SK-N-SH (cell line): Measurements from ENCODE around the gene DCD. TPM values are rescaled to one million over a fixed set of nuclear protein-coding genes. Genes with fewer than 3 reads are reported as not detected.

Experiments used
- CTCF ChIA-PET: fragments of 300-600, 350-600 bp; formaldehyde crosslinking; extraction: SDS; loops from one replicate; lab custom pipeline; 2021; lab: Yijun Ruan, JAX
- POLR2A ChIA-PET: fragments of 350-600 bp; sonication (Branson Sonifier 250); formaldehyde crosslinking; extraction: SDS; loops from one replicate; lab custom pipeline; 2020; ENCODE audit warnings: antibody characterized with exemption, inconsistent platforms; lab: Yijun Ruan, JAX
- DNase-seq: peaks from one replicate; pipeline ENCODE4 v3.0.0; 2012
- H2AFZ ChIP-seq: fragments of 200-600 bp; sonication (generic); 2 replicates; pipeline ENCODE4 v1.8.1; 2016; ENCODE audit warnings: antibody characterized with exemption, mild to moderate bottlenecking, low read depth
- H3F3A ChIP-seq: fragments of 200-600 bp; sonication (generic); replicated peaks from 2 replicates; pipeline ENCODE3; 2016; ENCODE audit warnings: antibody characterized with exemption, mild to moderate bottlenecking; ENCODE audit not compliant: insufficient read depth
- H3K27ac ChIP-seq, 2 experiments: fragments of 200-500 bp in 1 of 2; fragments of 200-600 bp in 1 of 2; sonication (Bioruptor generic) in 1 of 2; sonication (generic), shearing (Covaris generic) in 1 of 2; 2 replicates each; pipeline versions ENCODE4 v1.5.1 to v1.6.1; 2014 to 2016; ENCODE audit warnings: low read depth in 2 of 2, inconsistent platforms in 1 of 2, low read length in 1 of 2, mild to moderate bottlenecking in 1 of 2, mixed read lengths in 1 of 2
- H3K27me3 ChIP-seq: fragments of 200-600 bp; sonication (generic), shearing (Covaris generic); 2 replicates; pipeline ENCODE4 v1.6.1; 2016; ENCODE audit warnings: mixed run types; ENCODE audit not compliant: insufficient read depth
- H3K36me3 ChIP-seq, 2 experiments: fragments of 200-500 bp in 1 of 2; fragments of 200-600 bp in 1 of 2; sonication (Bioruptor generic) in 1 of 2; sonication (generic) in 1 of 2; replicated peaks in 1 of 2; 2 replicates each; pipeline versions ENCODE3 to v1.5.1; 2014 to 2016; ENCODE audit warnings: low read length in 1 of 2, mild to moderate bottlenecking in 1 of 2; ENCODE audit not compliant: insufficient read depth in 2 of 2, control insufficient read depth in 1 of 2
- H3K4me1 ChIP-seq, 2 experiments: fragments of 200-500 bp in 1 of 2; fragments of 200-600 bp in 1 of 2; sonication (Bioruptor generic) in 1 of 2; sonication (generic), shearing (Covaris generic) in 1 of 2; 2 replicates each; pipeline versions ENCODE4 v1.5.1 to v1.6.1; 2014 to 2016; ENCODE audit warnings: low read depth in 1 of 2, low read length in 1 of 2, mixed run types in 1 of 2; ENCODE audit not compliant: insufficient read depth in 2 of 2, control insufficient read depth in 1 of 2
- H3K4me2 ChIP-seq: fragments of 200-600 bp; sonication (generic), shearing (Covaris generic); 2 replicates; pipeline ENCODE4 v1.6.1; 2017; ENCODE audit warnings: mixed run types
- H3K4me3 ChIP-seq, 2 experiments: fragments of 200-500 bp in 1 of 2; fragments of 200-600 bp in 1 of 2; sonication (Bioruptor generic) in 1 of 2; sonication (generic), shearing (Covaris generic) in 1 of 2; 2 replicates each; pipeline versions ENCODE4 v1.5.1 to v1.8.1; 2014 to 2016; ENCODE audit warnings: low read depth in 2 of 2, inconsistent platforms in 1 of 2, low read length in 1 of 2, mild to moderate bottlenecking in 1 of 2, mixed read lengths in 1 of 2, moderate library complexity in 1 of 2
- H3K79me2 ChIP-seq: fragments of 200-600 bp; sonication (generic); 2 replicates; pipeline ENCODE4 v1.8.1; 2017; ENCODE audit warnings: mild to moderate bottlenecking; ENCODE audit not compliant: insufficient read depth
- H3K9ac ChIP-seq: fragments of 200-600 bp; sonication (generic); 2 replicates; pipeline ENCODE4 v1.6.1; 2017; ENCODE audit warnings: mixed run types
- H3K9me2 ChIP-seq: fragments of 200-600 bp; sonication (generic); 2 replicates; pipeline ENCODE4 v1.6.1; 2017; ENCODE audit warnings: mixed run types
- H3K9me3 ChIP-seq: fragments of 200-600 bp; sonication (generic); 2 replicates; pipeline ENCODE4 v1.6.1; 2017; ENCODE audit warnings: mixed run types, mild to moderate bottlenecking, moderate library complexity
- H4K20me1 ChIP-seq: fragments of 200-600 bp; sonication (generic); 2 replicates; pipeline ENCODE4 v1.6.1; 2017; ENCODE audit warnings: mild to moderate bottlenecking, mixed run types; ENCODE audit not compliant: insufficient read depth
- CHD2 ChIP-seq: fragments of 150-350 bp; IDR thresholded peaks from 2 replicates; pipeline ENCODE4 v1.6.1; 2018; ENCODE audit warnings: low read length; ENCODE audit not compliant: partially characterized antibody
- ELF1 ChIP-seq: IDR thresholded peaks from 2 replicates; pipeline ENCODE4 v1.4.0; 2012
- EZH2phosphoT487 ChIP-seq: fragments of 200-600 bp; sonication (generic); IDR thresholded peaks from 2 replicates; pipeline ENCODE4 v1.6.1; 2017; ENCODE audit warnings: low read depth, mixed run types, mild to moderate bottlenecking, antibody characterized with exemption, moderate library complexity, borderline replicate concordance
- FOSL2 ChIP-seq: IDR thresholded peaks from 2 replicates; pipeline ENCODE4 v1.4.0; 2012; ENCODE audit warnings: low read depth, mild to moderate bottlenecking, moderate library complexity, borderline replicate concordance
- FOXJ3 ChIP-seq: sonication (generic); formaldehyde crosslinking; IDR thresholded peaks from 2 replicates; pipeline ENCODE4 v1.5.1; 2020; ENCODE audit warnings: mild to moderate bottlenecking, missing genetic modification reagents
- GABPA ChIP-seq: IDR thresholded peaks from 2 replicates; pipeline ENCODE4 v1.4.0; 2012; ENCODE audit warnings: low read depth, mild to moderate bottlenecking
- MEF2A ChIP-seq: IDR thresholded peaks from 2 replicates; pipeline ENCODE4 v1.4.0; 2012; ENCODE audit warnings: low read depth, borderline replicate concordance
- MXI1 ChIP-seq: IDR thresholded peaks from 2 replicates; pipeline ENCODE4 v1.6.1; 2012; ENCODE audit warnings: mild to moderate bottlenecking, low read depth, low read length, improper control_type of control experiment
- NFIC ChIP-seq: IDR thresholded peaks from 2 replicates; pipeline ENCODE4 v1.4.0; 2012; ENCODE audit warnings: borderline replicate concordance
- POLR2AphosphoS5 ChIP-seq: IDR thresholded peaks from 2 replicates; pipeline ENCODE4 v1.6.1; 2012; ENCODE audit warnings: low read depth, low read length
- RAD21 ChIP-seq: IDR thresholded peaks from 2 replicates; pipeline ENCODE4 v1.6.1; 2012; ENCODE audit warnings: mild to moderate bottlenecking, low read length
- RCOR1 ChIP-seq: fragments of 150-350 bp; IDR thresholded peaks from 2 replicates; pipeline ENCODE4 v1.6.1; 2017; ENCODE audit warnings: antibody characterized with exemption, low read length
- RXRA ChIP-seq: IDR thresholded peaks from 2 replicates; pipeline ENCODE4 v1.4.0; 2012; ENCODE audit warnings: low read depth, mild to moderate bottlenecking, borderline replicate concordance
- TAF1 ChIP-seq: IDR thresholded peaks from 2 replicates; pipeline ENCODE4 v1.6.1; 2012; ENCODE audit warnings: low read depth, mild to moderate bottlenecking, low read length, moderate library complexity, borderline replicate concordance
- YY1 ChIP-seq: IDR thresholded peaks from 2 replicates; pipeline ENCODE4 v1.4.0; 2012; ENCODE audit warnings: low read depth, mild to moderate bottlenecking
- WGBS: methylation state at CpG from one replicate; pipeline ENCODE4 v1.1.6; 2017; ENCODE audit warnings: low lambda C conversion rate; 5-methylcytosine and 5-hydroxymethylcytosine counted together
- polyA plus RNA-seq, 3 experiments: library from polyadenylated mRNA; depleted of rRNA; stranded (reverse); fragments of >200 nt; gene quantifications; 2 replicates each; pipeline ENCODE4 v1.2.3, GENCODE V29; 2012
- TF ChIP-seq, protein P1 (sequence below): IDR thresholded peaks from 2 replicates; pipeline ENCODE4 v1.4.0; 2012; ENCODE audit warnings: low read depth, borderline replicate concordance
- TF ChIP-seq, protein P2 (sequence below): IDR thresholded peaks from 2 replicates; pipeline ENCODE4 v1.6.1; 2012; ENCODE audit warnings: mild to moderate bottlenecking, low read depth, low read length, moderate library complexity
- TF ChIP-seq, protein P3 (sequence below): fragments of 150-350 bp; IDR thresholded peaks from 2 replicates; pipeline ENCODE4 v1.6.1; 2016; ENCODE audit warnings: mild to moderate bottlenecking, low read depth, low read length
- TF ChIP-seq, protein P4 (sequence below): IDR thresholded peaks from 2 replicates; pipeline ENCODE4 v1.4.0; 2012; ENCODE audit warnings: low read depth

Gene DCD, protein sequence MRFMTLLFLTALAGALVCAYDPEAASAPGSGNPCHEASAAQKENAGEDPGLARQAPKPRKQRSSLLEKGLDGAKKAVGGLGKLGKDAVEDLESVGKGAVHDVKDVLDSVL
- not detected in 2 replicates for polyA plus RNA-seq (2012; rRNA removed)
- polyA plus RNA-seq (2012; cell fraction: cytosol; rRNA removed), result not detected in 2 replicates
- polyA plus RNA-seq (2012; cell fraction: nucleus; rRNA removed), result not detected in 2 replicates

DNA sequence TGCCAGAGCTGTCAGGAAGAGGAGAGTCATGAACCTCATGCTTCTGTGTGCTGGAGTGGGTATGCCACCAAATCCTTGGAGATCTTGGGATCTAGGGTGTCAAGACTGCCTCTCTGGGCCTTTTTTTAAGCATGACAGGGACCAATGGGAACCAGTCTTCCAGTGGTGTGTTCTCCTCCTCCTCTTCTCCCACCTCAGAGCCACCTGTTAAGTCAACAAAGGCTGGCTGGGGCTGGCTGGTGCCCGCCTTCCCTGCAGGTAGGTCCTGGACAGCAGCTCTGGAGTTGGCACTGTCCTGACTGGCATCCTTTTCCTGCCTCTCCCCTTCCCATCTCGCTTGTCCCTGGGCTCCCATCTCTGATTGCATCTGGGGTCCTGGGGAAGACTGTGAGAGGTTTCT lies at the start of gene DCD:
Gene DCD, minus strand, starts transcription at position 101 of the 400 bp plus-strand sequence. Its CDS starts 62 bp downstream, at position 39.
- ChIA-PET CTCF (no interaction called here), POLR2A (no interaction called here)
- H2AFZ ChIP-seq, result no peak within 1 kb of the TSS
- H3K9me3 ChIP-seq, result no peaks in the 10 kb centered on the region
- no peaks in the 10 kb centered on the region for H3K4me1 ChIP-seq
- H3K27ac ChIP-seq, result no peak within 1 kb of the TSS
- H3K27me3 ChIP-seq, result peaks cover 10% of the 10 kb centered on the region; the same call in 1 of the 2 replicates
- no peak within 1 kb of the TSS for H3K4me3 ChIP-seq
- no peak for TF ChIP-seq NFIC
- TF ChIP-seq, protein P1, sequence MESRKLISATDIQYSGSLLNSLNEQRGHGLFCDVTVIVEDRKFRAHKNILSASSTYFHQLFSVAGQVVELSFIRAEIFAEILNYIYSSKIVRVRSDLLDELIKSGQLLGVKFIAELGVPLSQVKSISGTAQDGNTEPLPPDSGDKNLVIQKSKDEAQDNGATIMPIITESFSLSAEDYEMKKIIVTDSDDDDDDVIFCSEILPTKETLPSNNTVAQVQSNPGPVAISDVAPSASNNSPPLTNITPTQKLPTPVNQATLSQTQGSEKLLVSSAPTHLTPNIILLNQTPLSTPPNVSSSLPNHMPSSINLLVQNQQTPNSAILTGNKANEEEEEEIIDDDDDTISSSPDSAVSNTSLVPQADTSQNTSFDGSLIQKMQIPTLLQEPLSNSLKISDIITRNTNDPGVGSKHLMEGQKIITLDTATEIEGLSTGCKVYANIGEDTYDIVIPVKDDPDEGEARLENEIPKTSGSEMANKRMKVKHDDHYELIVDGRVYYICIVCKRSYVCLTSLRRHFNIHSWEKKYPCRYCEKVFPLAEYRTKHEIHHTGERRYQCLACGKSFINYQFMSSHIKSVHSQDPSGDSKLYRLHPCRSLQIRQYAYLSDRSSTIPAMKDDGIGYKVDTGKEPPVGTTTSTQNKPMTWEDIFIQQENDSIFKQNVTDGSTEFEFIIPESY, result no peak
- TF ChIP-seq, protein P2, sequence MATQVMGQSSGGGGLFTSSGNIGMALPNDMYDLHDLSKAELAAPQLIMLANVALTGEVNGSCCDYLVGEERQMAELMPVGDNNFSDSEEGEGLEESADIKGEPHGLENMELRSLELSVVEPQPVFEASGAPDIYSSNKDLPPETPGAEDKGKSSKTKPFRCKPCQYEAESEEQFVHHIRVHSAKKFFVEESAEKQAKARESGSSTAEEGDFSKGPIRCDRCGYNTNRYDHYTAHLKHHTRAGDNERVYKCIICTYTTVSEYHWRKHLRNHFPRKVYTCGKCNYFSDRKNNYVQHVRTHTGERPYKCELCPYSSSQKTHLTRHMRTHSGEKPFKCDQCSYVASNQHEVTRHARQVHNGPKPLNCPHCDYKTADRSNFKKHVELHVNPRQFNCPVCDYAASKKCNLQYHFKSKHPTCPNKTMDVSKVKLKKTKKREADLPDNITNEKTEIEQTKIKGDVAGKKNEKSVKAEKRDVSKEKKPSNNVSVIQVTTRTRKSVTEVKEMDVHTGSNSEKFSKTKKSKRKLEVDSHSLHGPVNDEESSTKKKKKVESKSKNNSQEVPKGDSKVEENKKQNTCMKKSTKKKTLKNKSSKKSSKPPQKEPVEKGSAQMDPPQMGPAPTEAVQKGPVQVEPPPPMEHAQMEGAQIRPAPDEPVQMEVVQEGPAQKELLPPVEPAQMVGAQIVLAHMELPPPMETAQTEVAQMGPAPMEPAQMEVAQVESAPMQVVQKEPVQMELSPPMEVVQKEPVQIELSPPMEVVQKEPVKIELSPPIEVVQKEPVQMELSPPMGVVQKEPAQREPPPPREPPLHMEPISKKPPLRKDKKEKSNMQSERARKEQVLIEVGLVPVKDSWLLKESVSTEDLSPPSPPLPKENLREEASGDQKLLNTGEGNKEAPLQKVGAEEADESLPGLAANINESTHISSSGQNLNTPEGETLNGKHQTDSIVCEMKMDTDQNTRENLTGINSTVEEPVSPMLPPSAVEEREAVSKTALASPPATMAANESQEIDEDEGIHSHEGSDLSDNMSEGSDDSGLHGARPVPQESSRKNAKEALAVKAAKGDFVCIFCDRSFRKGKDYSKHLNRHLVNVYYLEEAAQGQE, result no peak
- TF ChIP-seq POLR2AphosphoS5, result no peak
- TF ChIP-seq MEF2A, result no peak
- TF ChIP-seq YY1, result no peak
- TF ChIP-seq CHD2, result no peak
- no peak for TF ChIP-seq RCOR1
- no peak for TF ChIP-seq EZH2phosphoT487
- TF ChIP-seq, protein P3, sequence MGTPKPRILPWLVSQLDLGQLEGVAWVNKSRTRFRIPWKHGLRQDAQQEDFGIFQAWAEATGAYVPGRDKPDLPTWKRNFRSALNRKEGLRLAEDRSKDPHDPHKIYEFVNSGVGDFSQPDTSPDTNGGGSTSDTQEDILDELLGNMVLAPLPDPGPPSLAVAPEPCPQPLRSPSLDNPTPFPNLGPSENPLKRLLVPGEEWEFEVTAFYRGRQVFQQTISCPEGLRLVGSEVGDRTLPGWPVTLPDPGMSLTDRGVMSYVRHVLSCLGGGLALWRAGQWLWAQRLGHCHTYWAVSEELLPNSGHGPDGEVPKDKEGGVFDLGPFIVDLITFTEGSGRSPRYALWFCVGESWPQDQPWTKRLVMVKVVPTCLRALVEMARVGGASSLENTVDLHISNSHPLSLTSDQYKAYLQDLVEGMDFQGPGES, result no peak
- TF ChIP-seq ELF1, result no peak
- no peak for TF ChIP-seq FOSL2
- TF ChIP-seq, protein P4, sequence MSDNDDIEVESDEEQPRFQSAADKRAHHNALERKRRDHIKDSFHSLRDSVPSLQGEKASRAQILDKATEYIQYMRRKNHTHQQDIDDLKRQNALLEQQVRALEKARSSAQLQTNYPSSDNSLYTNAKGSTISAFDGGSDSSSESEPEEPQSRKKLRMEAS, result no peak
- no peak for TF ChIP-seq FOXJ3 (CRISPR knock-in tag)
- no peak for TF ChIP-seq MXI1
- TF ChIP-seq RAD21, result no peak
- TF ChIP-seq RXRA, result no peak
- no peak for TF ChIP-seq GABPA
- TF ChIP-seq TAF1, result no peak
- no peaks in the 10 kb centered on the region for H3K9me2 ChIP-seq
- no peaks in the 10 kb centered on the region for H4K20me1 ChIP-seq
- H3F3A ChIP-seq, result no peaks in the 10 kb centered on the region
- no peaks in the 10 kb centered on the region for H3K36me3 ChIP-seq
- H3K4me2 ChIP-seq, result no peak within 1 kb of the TSS
- no peak for DNase-seq
- no peaks in the 10 kb centered on the region for H3K79me2 ChIP-seq
- no peak within 1 kb of the TSS for H3K9ac ChIP-seq
- WGBS, result 0% methylated on average over 2 of the region's 2 CpGs
